Left kidney (tissue), 2 donors: Measurements from ENCODE around the gene TIE1. TPM values are rescaled to one million over a fixed set of nuclear protein-coding genes. Genes with fewer than 3 reads are reported as not detected.

Experiments
- DNase-seq: peaks from one replicate; pipeline ENCODE4 v3.0.0-alpha.2; 2013
- polyA plus RNA-seq: library from polyadenylated mRNA; unstranded; fragments of 120-200 nt; gene quantifications from one replicate; pipeline ENCODE4 v1.2.1, GENCODE V29; 2013; ENCODE audit not compliant: insufficient read length

TIE1 gene
- polyA plus RNA-seq, 1 donor: 47.3 TPM

GRCh38 chr1:43308635-43309404, 8.0 kb downstream of the TIE1 start:
- no peak for DNase-seq

GRCh38 chr1:43309405-43310025, 8.7 kb downstream of the TIE1 start:
- no peak for DNase-seq

- DNase-seq: no peak
Measured at GRCh38 chr1:43311521-43311920, 10.7 kb downstream of the TIE1 start.

- DNase-seq: no peak
Measured at GRCh38 chr1:43312212-43312623, 11.4 kb downstream of the TIE1 start.

GRCh38 chr1:43312663-43313515, 12.1 kb downstream of the TIE1 start:
- DNase-seq: no peak

- no peak for DNase-seq
Measured at GRCh38 chr1:43313771-43314170, 13.0 kb downstream of the TIE1 start.

- no peak for DNase-seq
Measured at GRCh38 chr1:43314233-43314632, 13.5 kb downstream of the TIE1 start.

- DNase-seq: no peak
Measured at GRCh38 chr1:43315481-43315880, 14.7 kb downstream of the TIE1 start.

GRCh38 chr1:43315963-43316737, 15.4 kb downstream of the TIE1 start:
- no peak for DNase-seq

- no peak for DNase-seq
Measured at GRCh38 chr1:43316738-43317520, 16.1 kb downstream of the TIE1 start.

- no peak for DNase-seq
Measured at GRCh38 chr1:43317817-43318471, 17.2 kb downstream of the TIE1 start.

GRCh38 chr1:43318831-43319230, 18.0 kb downstream of the TIE1 start:
- no peak for DNase-seq

GRCh38 chr1:43319288-43319687, 18.5 kb downstream of the TIE1 start:
- DNase-seq: no peak

- DNase-seq: no peak
Measured at GRCh38 chr1:43319766-43320165, 19.0 kb downstream of the TIE1 start.

GRCh38 chr1:43321331-43321891, 20.6 kb downstream of the TIE1 start:
- no peak for DNase-seq

GRCh38 chr1:43322506-43322905, 21.7 kb downstream of the TIE1 start:
- no peak for DNase-seq

GRCh38 chr1:43324810-43325209, 24.0 kb downstream of the TIE1 start:
- no peak for DNase-seq

- no peak for DNase-seq
Measured at GRCh38 chr1:43325381-43325780, 24.6 kb downstream of the TIE1 start.

- no peak for DNase-seq
Measured at GRCh38 chr1:43327549-43328292, 26.9 kb downstream of the TIE1 start.
